Measurements from ENCODE around the gene TMEM81. TPM values are rescaled to one million over a fixed set of nuclear protein-coding genes. Genes with fewer than 3 reads are reported as not detected.
A peak's percentile ranks its signal among the peaks of the same experiment; 100 is the strongest.

TMEM81 gene
- 1.3 TPM for total RNA-seq

- ATAC-seq: no peak
These were observed at the start of gene TMEM81 for GRCh38 chr1:205084360-205084759. Gene TMEM81, minus strand, starts transcription at chr1:205084460. Its CDS starts 140 bp downstream, at chr1:205084320.

GRCh38 chr1:205133287-205133686, 49.0 kb upstream of the TMEM81 start:
- no peak for ATAC-seq

GRCh38 chr1:205129447-205130029, 45.3 kb upstream of the TMEM81 start:
- ATAC-seq: no peak

DNA sequence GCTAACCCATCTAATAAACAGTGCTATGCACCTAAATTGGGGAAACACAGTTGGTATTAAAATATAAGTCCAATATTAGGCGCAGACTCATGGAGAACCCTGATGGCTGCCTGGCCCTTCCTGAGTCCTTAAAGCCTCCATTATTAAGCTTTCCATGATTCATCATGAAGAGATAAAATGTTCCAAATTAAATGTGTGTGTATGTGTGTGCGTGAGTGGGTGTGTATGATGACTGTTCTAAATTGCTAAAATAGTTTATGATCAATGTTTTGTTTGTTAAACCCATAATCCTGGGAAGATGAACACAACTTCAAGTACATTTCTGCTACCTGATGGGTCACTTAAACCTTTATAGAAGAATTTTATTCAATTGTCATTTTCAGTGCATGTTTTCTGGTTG, 43.8 kb upstream of the TMEM81 start:
- ATAC-seq: peak; percentile 66

DNA sequence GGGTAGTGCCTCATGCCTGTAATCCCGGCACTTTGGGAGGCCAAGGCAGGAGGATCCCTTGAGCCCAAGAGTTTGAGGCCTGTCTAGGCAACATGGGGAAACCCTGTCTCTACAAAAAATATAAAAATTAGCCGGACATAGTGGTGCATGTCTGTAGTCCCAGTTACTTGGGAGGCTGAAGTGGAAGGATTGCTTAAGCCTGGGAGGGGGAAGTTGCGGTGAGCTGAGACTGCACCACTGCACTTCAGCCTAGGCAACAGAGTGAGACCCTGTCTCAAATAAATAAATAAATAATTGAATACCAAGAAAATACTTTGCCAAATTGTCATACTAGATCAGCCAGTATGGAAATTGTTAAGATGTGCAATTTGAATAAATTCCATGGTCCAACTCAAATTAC, 43.4 kb upstream of the TMEM81 start:
- ATAC-seq: no peak

DNA sequence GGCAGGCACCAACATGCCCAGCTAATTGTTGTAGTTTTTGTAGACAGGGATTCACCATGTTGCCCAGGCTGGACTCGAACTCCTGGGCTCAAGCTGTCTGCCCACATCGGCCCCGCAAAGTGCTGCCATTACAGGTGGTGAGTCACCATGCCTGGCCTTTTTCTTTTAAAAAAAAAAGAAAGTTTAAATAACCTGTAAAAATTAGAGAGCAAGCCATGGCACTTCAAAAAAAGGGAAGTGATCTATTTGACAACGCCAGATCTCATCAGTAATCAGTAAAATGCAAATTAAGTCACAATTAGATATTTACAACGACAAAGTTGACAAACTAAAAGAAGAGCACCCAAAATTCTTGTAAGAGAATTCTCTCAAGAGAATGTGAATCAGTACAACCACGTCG, 40.5 kb upstream of the TMEM81 start:
- no peak for ATAC-seq

DNA sequence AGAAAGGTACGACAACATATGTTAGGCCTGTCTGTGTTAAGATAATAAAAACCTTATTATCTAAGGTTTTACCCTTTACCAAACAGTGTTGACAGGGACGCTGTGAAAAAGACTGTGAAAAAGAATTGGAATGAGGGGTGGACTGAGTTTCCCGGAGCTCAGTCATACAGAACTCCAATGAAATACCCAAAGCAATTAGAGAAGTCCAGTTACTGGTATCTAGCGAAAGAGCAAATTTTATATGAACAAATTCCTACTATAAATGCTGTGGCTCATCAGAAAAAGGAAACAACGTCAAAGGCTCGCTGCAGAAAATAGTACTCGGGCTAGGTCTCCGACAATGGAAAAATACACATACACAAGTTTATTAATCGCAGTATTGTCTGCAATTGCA, 38.2 kb upstream of the TMEM81 start:
- no peak for ATAC-seq

DNA sequence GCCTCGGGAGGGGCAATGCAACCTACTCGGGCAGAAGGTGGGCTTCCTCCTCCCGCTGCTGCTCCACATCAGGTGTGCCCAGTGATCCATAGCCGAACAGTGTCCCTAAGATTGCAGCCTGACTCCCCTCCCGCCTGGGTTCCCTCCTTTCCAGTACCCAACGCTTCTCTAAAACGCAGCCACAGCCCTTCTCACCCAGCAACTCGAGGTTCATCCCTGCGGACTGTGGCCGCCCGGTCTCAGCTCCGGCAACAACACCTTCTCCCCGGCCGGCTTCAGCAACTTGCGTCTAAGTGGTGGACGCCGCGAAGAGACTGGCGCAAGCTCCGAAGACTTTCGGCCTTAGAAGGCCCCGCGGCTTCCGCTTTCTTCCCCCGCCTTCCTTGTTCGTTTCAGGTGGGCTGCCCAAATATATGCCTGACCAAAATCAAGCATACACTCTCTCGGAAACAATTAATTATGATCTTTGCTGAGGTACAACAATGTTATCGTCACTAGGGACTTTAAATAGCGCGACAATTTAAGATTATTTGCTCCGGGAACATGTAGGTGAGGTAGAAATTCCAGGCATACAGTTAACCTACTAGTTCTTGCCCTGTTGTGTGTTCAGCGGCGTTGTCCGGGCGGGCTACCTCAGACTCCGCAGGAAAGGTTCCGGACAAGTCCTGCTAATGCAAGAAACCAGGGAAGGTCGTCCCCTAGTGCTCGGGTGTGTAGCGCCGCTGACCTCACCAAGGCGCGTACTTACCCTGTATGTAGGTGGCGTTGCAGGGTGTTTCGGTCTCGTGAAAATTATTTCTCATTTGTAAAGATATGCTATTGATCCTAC, 37.6 kb upstream of the TMEM81 start, which contains the start of gene RBBP5:
Gene RBBP5, minus strand, starts transcription at position 319 of the 829 bp plus-strand sequence. Its CDS starts 105 bp downstream, at position 214.
- ATAC-seq: peak; percentile 99

DNA sequence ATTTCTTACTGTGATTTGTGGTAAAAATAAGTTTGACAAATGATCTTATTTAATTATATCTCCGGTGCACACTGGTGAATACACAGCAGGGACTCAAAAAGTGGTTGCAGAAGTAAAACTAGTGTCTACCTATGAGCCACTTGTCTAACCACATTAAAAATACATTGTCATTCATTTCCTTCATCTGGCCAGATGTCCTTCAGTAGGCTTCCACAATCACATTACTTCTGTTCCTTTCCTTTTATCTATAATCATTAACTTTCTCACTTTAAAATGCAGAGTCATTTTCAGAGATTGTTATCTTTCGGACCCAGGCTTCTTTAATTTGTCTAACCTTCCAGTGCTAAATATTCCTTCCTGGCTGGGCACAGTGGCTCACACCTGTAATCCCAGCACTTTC, 34.5 kb upstream of the TMEM81 start:
- no peak for ATAC-seq

DNA sequence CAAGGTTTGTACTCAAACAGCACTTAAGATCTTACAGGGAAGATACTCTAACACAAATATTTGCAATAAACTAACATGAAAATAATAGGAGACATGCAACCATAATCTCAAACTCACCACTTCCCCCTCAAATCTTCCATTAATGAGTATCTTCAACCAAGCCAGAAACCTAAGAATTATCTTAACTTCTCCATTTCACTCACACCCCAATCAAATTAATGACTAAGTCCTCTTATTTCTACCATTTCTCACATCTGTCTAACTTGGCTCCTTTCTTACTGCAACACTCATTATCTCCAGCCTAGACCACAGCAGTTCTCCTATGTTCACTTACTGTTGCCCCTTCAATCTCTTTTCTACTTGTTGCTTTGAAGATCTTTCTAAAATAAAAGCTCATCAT, 27.1 kb upstream of the TMEM81 start:
- no peak for ATAC-seq

DNA sequence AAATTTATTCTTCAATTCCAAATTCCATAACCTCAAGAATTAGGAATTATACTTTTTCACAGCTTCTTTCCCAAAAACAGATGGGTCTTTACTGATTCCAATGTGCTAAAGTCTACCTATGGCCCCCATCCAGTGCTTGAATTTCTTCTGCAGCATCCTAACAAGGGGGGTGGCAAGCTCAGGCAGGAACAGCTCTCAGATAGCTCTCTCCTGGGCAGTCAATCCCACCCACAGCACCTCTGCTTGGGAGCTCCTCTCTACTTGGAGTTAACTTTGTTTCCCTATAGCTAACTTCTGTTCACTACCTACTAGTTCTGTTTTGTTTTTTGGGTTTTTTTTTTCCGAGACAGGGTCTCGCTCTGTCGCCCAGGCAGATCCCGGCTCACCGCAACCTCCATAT, 25.5 kb upstream of the TMEM81 start:
- ATAC-seq: no peak

DNA sequence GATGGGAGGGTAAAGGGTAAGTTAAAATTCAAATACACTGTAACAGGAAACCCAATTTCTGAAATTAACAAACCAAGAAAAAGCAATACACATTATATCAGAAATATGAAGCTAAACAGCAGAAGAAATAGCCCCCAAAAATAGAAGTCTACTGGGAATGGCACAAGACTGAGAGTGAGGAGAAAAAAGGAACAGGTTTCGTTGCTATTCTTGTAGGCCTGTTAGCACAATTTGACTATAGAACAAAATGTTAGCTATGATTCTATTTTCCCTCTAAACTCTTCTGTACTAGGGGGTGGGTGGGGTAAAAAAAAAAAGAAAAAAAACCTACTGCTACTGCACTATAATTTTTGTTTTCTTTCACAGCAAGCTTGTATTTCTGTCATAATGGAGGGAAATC, 25.0 kb upstream of the TMEM81 start:
- ATAC-seq: no peak

GRCh38 chr1:205108464-205108863, 24.2 kb upstream of the TMEM81 start:
- no peak for ATAC-seq

DNA sequence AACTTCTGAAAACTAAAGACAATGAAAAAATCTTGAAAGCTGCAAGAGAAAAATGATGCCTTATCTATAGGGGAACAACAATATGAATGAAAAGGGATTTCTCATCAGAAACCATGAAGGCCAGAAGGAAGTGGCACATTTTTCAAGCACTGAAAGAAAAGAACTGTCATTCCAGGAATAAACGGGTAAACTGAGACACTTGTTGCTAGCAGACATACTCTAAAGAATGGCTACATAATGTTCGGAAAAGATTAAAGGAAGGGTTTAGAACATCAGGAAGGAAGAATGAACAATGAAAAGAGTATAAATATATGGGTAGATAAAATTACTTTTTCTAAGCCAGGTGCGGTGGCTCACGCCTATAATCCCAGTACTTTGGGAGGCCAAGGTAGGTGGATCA, 23.1 kb upstream of the TMEM81 start:
- no peak for ATAC-seq

- ATAC-seq: no peak
These were observed 18.1 kb upstream of the TMEM81 start for GRCh38 chr1:205102404-205102803.

DNA sequence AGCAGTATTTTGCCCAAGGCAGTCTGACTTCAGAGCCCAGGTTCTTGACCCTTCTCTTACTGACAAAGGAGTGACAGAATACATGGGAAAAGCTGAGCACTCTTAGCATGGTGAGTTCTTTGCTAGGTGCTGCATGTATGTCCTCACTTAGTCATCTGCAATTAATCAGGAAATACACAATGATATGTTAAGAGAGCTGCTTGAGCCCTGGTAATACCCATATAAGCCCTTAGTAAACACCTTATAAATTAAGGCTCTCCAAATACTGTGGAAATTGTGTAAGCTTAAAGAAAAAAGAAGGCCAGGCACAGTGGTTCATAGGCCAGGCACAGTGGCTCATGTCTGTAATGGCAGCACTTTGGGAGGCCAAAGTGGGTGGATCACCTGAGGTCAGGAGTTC, 14.0 kb upstream of the TMEM81 start:
- ATAC-seq: peak; percentile 94

GRCh38 chr1:205095422-205095821, 11.2 kb upstream of the TMEM81 start:
- ATAC-seq: no peak

GRCh38 chr1:205091043-205091740, 6.9 kb upstream of the TMEM81 start:
- ATAC-seq: no peak

DNA sequence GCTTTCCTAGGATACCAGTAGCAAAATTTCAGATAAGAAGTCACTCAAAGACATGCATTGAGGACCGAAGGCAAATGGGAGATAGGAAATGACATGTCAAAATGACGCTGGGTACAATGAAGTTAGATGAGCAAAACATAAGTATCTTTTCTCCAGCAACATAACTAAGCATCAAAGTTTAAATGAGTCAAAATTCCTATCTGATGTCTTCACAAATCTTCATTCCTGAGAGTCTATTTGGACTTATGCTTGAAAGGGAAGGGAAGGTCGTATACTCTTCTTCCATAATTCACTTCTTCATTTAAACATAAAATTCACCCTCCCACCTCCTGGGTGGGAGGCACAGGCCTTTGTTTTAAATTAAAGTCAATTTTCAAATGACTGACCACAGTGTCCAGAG, 4.1 kb upstream of the TMEM81 start:
- ATAC-seq: no peak

DNA sequence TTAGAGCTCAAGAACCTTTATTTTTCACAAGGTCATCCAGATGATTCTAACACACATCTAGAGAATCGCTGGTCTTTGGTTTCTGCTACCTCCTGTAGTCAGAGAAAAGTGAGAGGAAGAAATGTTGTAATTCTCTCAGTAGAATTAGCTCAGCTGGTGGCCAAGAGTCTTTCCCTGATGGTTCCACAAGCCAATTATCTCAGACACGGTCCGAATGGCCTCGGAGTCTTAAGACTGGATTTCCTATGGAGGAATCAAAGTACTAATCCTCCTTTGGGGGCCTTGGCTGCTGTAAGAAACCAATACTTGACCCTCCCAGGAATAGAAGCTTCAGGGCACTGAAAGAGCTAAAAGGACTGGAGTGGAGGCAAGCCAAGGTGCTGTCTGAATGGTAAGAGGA, 1.8 kb downstream of the TMEM81 start:
- ATAC-seq: no peak

- no peak for ATAC-seq
These were observed 6.3 kb downstream of the TMEM81 start for GRCh38 chr1:205077934-205078311.

GRCh38 chr1:205077158-205077933, 6.9 kb downstream of the TMEM81 start:
- ATAC-seq: no peak

GRCh38 chr1:205076245-205076761, 8.0 kb downstream of the TMEM81 start:
- ATAC-seq: no peak

Measured in esophagus mucosa (tissue), 1 donor.